ENCODE measurements around the gene EPB41L4A.
A peak's percentile ranks its signal among the peaks of the same experiment; 100 is the strongest.
"Not testable (repeated sequence)": the region's sequence is repeated elsewhere in the genome, so short reads cannot be mapped to it uniquely, and the experiment has no call there.

Gene EPB41L4A

GRCh38 chr5:112208195-112208594 lies 210.9 kb downstream of the EPB41L4A start:
- DNase-seq (ENCODE audit: low read depth in 2 of 2) = not testable (repeated sequence)

DNA sequence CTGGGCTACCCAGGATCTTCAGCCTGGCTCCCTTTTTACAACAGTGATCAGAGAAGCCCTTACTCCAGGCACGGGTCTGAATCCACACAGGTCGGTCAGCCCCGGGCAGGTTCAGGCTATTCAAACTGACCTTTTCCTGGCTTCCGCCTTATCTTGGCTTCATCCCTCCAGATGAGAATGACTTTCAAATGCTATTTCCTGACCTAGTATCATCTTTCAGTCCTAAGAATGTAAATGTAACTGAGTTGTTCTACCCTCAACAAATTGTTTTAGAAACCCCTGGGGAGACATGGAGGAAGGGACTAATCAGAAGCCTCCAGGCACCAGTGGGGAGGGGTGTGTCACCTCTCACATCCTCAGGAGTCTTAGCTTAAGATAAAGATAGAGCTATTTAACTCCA lies 213.2 kb downstream of the EPB41L4A start:
- DNase-seq (ENCODE audit: low read depth in 2 of 2) = no peak

GRCh38 chr5:112203229-112203628 lies 215.8 kb downstream of the EPB41L4A start:
- no peak for DNase-seq (ENCODE audit: low read depth in 2 of 2)

DNA sequence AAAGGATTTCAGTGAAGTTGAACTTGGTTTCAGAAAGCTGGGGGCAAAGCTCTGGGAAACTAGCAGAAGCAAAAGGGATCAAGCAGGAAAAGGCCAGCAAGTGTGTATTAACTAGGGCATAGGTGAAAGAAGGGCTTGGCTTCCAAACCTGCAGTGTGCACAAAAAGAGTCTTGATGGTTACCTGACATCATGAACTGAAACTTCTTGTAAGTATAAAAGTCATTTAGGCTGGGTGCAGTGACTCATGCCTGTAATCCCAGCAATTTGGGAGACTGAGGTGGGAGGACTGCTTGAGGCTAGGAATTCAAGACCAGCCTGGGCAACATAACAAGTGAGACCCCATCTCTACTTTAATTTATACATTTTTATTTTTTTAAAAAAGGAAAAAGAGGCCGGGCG lies 216.4 kb downstream of the EPB41L4A start:
- DNase-seq (ENCODE audit: low read depth in 2 of 2) = no peak

- DNase-seq (ENCODE audit: low read depth in 2 of 2) = no peak
Measured at GRCh38 chr5:112201141-112201540, 217.9 kb downstream of the EPB41L4A start.

DNA sequence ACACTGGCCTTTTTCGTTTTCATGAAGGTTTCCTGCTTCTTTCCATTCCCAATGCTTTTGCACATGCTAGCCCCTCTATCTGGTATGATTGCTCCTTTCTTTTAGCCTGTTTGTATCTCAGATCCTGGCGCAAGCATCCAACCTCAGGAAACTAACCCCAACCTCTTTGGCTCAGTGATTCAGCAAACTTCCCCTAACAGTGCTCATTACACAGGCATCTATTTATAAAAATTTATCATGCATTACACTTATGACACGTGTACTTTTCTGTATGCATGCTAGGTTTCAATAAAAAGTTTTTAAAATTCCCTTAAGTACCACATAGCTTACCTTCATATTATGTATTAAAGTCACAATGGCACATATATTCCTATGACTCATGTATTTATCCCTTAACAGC lies 218.9 kb downstream of the EPB41L4A start:
- no peak for DNase-seq (ENCODE audit: low read depth in 2 of 2)

GRCh38 chr5:112196584-112196983 lies 222.5 kb downstream of the EPB41L4A start:
- no peak for DNase-seq (ENCODE audit: low read depth in 2 of 2)

DNA sequence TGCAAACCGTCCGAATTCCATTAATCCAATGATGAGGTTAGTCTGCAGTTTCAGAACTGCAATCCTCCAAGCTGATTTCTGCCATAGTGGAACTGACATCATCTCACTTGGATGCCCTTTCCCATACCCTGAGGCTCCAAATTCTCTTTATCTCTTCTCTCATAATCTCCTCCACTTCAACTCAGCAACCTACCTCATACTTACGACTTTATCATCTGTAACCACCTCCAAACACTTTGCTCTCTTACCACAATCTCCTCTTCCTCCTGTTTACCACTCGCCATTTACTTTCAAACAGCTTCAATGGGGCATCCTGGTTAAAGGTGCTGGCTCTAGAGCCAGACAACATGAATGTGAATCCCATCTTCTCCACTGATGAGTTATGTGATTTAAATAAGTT lies 223.2 kb downstream of the EPB41L4A start:
- DNase-seq (ENCODE audit: low read depth in 2 of 2) = no peak

DNA sequence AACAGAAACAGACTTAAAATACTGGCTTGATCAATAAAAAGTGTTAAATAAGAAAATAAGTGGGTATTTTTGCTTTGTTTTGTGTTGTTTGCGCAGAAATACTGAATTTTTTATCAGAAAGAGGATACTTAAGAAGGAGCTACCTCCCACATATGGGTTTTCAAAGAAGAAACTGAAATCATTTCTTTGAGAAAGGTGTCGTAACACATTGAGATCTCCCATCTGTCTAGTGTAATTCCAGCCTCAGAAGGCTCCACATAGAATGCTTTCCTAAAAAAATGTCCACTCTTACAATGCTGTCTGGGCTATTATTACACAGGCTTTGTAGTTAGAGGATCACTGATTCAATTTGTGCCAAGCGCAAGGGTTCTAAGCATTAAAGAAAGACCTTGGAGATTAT lies 226.2 kb downstream of the EPB41L4A start:
- DNase-seq (ENCODE audit: low read depth in 2 of 2) = no peak

GRCh38 chr5:112192072-112192471 lies 227.0 kb downstream of the EPB41L4A start:
- DNase-seq (ENCODE audit: low read depth in 2 of 2) = no peak

- no peak for DNase-seq (ENCODE audit: low read depth in 2 of 2)
Measured at GRCh38 chr5:112189391-112189790, 229.7 kb downstream of the EPB41L4A start.

DNA sequence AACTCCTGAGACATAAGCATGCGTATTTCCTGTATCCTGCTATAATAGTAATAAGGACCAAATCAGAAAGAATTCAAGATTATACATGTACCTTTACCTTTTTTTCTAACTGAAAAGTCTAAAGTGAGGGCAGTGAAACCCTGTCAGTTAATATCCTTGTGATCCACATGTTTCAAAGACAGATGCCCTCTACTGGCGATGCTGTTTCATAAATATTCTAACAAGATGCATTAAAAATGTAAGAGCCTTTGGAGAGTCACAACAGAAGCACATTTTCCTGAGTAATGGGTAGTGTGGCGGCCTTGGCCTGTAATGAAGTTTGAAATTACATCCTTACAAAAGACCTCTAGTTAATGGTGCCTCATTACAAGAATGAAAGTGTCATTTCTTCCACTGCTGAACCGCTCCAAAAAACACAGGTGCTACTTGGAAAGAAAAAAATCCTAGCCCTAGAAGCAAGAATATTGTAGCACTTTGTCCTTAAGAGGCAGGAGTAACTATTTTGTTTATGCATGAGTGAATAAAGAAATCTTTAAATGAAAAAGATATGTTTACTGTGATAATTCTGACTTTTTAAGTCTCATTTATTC lies 232.6 kb downstream of the EPB41L4A start:
- DNase-seq (ENCODE audit: low read depth in 2 of 2) = peak in 1 of 2 donors; percentile 7

- no peak for DNase-seq (ENCODE audit: low read depth in 2 of 2)
Measured at GRCh38 chr5:112183874-112184273, 235.2 kb downstream of the EPB41L4A start.

GRCh38 chr5:112183103-112183711 lies 235.9 kb downstream of the EPB41L4A start:
- no peak for DNase-seq (ENCODE audit: low read depth in 2 of 2)

DNA sequence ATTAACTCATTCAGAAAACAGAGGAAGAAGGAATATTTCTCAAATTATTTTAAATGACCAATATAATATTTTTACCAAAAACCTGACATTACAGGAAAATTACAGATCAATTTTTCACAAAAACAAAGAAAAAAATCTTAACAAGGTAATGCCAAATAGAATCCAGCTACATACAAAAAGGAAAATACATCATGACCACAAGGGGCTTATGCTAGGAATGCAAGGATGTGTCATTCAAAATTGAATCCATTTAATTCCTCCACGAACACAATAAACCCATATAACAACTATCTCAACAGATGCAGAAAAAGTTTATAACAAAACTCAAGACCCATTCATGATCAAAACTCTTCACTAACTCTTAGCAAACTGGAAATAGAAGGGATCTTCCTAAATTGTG lies 239.8 kb downstream of the EPB41L4A start:
- no peak for DNase-seq (ENCODE audit: low read depth in 2 of 2)

DNA sequence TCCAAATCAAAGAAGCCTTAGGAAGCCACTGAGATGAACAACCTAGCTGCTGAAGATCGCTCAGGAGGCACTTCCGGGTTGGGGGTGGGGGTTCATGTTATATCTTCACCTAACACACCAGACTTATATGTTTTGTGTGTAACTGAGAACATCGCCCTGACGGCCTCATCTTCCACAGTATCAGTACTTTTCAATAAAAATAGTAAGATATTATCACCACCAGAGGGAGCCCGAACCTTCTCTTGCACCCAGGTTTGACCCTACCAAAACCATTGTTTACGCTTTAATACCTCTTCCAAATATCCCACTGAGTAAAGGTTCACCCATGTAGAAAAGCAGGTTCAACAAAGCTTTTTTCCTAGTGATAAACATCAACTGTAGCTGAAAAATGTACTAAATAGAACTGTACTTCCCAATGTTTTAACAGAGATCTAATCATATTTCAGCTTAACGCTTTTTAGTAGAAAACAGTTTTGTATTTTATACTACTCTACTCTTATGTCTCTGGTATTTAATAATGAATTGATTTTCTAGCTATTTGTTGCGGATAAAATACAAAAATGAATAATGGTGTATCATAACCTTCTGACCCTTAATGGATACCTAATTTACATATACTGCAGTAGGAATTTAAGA lies 244.0 kb downstream of the EPB41L4A start:
- DNase-seq (ENCODE audit: low read depth in 2 of 2) = peak in 1 of 2 donors; percentile 11

- no peak for DNase-seq (ENCODE audit: low read depth in 2 of 2)
Measured at GRCh38 chr5:112165897-112166737, 253.0 kb downstream of the EPB41L4A start.

- no peak for DNase-seq (ENCODE audit: low read depth in 2 of 2)
Measured at GRCh38 chr5:112165399-112165798, 253.7 kb downstream of the EPB41L4A start.

GRCh38 chr5:112163435-112163834 lies 255.6 kb downstream of the EPB41L4A start:
- DNase-seq (ENCODE audit: low read depth in 2 of 2) = no peak

DNA sequence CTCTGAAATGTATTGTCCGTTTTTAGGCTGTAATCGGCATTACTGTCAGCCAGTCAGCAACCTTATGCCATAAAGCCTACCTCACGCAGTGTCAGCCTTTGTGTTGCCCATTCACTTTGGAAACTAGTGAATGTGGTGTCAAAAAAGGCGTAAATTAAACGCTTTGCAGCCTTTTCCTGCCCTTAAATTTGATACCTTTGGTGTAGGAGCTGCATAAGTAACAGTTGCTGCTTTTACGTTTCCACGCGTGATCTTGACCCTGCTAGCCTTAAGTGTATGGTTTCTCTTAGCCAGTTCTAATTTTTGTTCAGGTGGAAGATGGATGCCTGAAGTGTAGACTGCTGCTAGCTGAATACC lies 257.7 kb downstream of the EPB41L4A start:
- DNase-seq (ENCODE audit: low read depth in 2 of 2) = no peak

DNA sequence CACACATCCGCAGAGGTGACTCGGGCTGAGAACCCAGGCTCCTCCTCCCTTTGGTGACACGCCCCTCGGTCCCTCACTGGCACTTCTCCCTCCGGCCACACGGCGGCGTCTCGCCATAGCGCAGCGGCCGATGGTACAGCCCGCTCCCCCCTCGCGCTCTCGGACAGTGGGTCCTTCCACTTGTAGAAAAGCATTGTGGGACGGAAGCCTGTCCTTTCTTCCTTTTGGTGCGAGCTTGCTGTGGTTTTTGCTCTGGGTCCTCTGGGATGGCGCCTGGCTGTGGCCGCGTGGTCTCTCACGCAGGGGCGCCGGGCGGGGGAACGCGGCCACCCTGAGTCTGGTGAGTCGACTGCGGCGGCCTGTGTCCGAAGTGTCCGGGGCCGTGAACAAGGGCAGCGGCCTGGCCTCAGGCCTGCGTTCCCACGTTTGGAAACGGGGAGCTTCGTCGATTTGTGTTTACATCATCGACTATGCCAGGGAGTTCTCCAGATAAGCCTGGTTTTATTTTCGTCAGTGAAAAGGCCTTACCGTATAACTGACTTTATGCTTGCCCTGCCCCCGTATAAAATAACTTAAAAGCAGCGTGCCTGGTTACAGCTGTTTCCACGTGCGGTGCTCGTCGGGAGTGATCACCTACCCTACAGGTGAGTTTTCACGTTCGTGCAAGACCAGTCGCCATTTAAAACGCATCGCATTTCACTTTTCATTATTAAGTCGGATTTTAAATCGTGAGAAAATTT lies 258.3 kb downstream of the EPB41L4A start:
- DNase-seq (ENCODE audit: low read depth in 2 of 2) = peak; percentile 88 to 89

DNA sequence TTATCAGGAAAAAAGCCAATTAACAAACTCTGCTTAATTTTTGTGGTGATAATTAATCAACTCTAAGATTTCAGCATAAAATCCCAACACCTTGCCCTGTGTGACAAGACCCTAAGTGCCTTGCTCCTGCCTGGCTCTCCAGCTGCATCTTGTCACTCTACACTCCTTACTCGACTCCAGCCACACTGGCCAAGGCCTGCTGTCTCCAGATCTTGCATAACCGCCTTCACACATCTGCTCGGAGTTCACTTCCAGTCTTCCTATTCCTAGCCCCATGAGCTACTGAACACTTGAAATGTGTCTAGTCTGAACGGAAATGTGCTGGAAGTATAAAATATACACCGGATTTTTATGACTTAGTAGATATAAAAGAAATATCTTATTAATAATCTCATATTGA lies 259.6 kb downstream of the EPB41L4A start:
- no peak for DNase-seq (ENCODE audit: low read depth in 2 of 2)
